H7 (cell line): ENCODE results near the gene MOV10L1. TPM values are rescaled to one million over a fixed set of nuclear protein-coding genes. Genes with fewer than 3 reads are reported as not detected.

Source experiments
- DNase-seq: peaks from one replicate; pipeline ENCODE4 v3.0.0; 2012
- H3K27me3 ChIP-seq: 2 replicates; pipeline ENCODE4 v1.6.0; 2011; ENCODE audit warnings: mild to moderate bottlenecking, low read length; ENCODE audit not compliant: control insufficient read depth, insufficient read depth
- H3K36me3 ChIP-seq: replicated peaks from 2 replicates; pipeline ENCODE4 v1.5.1; 2011; ENCODE audit warnings: low read length; ENCODE audit not compliant: control insufficient read depth, insufficient read depth
- H3K4me3 ChIP-seq: 2 replicates; pipeline ENCODE4 v1.5.1; 2011; ENCODE audit warnings: low read depth, mild to moderate bottlenecking, control low read depth, low read length, moderate library complexity; ENCODE audit not compliant: insufficient read depth
- total RNA-seq: library from RNA; depleted of rRNA; stranded (reverse); fragments of >200 nt; shearing (Covaris generic); gene quantifications from 2 replicates; pipeline ENCODE4 v1.2.3, GENCODE V29; 2014; rRNA removed

The MOV10L1 gene
- total RNA-seq, 1 experiment from 2014 or later, result not detected

GRCh38 chr22:50210378-50211139, 120.8 kb downstream of the MOV10L1 start:
- DNase-seq, result no peak
- no peak overlapping the region for H3K4me3 ChIP-seq
- peaks cover 7% of the 10 kb centered on the region for H3K36me3 ChIP-seq
- H3K27me3 ChIP-seq, result no peaks in the 10 kb centered on the region

GRCh38 chr22:50211147-50211546, 121.3 kb downstream of the MOV10L1 start:
- DNase-seq, result no peak
- Histone ChIP-seq H3K27me3 (no peaks in the 10 kb centered on the region), H3K36me3 (peaks cover 11% of the 10 kb centered on the region), H3K4me3 (no peak overlapping the region)

Other genes with a start within 250 kb of the MOV10L1 start
- 23.1 and 25.0 TPM in 2 replicates for gene ZBED4, start 236.2 kb upstream of the MOV10L1 start, total RNA-seq
- 28.5 and 32.9 TPM in 2 replicates for gene ALG12, start 171.6 kb upstream of the MOV10L1 start, total RNA-seq
- 22.8 and 45.6 TPM in 2 replicates for gene CRELD2, start 171.4 kb upstream of the MOV10L1 start, total RNA-seq
- gene PIM3, start 129.2 kb upstream of the MOV10L1 start, total RNA-seq, result 71.2 and 79.7 TPM in 2 replicates
- gene IL17REL, start 77.2 kb upstream of the MOV10L1 start, total RNA-seq, result 0.04 TPM in 1 of 2 replicates, not detected in the other
- gene TTLL8, start 31.7 kb upstream of the MOV10L1 start, total RNA-seq, result not detected in 2 replicates
- gene MLC1, start 4.6 kb upstream of the MOV10L1 start, total RNA-seq, result 0.14 TPM in 1 of 2 replicates, not detected in the other
- gene PANX2, start 80.7 kb downstream of the MOV10L1 start, total RNA-seq, result 2.2 and 2.6 TPM in 2 replicates
- 83.1 and 84.6 TPM in 2 replicates for gene TRABD, start 95.9 kb downstream of the MOV10L1 start, total RNA-seq
- gene SELENOO, start 111.0 kb downstream of the MOV10L1 start, total RNA-seq, result 27.8 and 29.9 TPM in 2 replicates
- gene TUBGCP6, start 155.0 kb downstream of the MOV10L1 start, total RNA-seq, result 24.0 and 31.6 TPM in 2 replicates
- 15.7 and 22.4 TPM in 2 replicates for gene HDAC10, start 161.3 kb downstream of the MOV10L1 start, total RNA-seq
- gene MAPK12, start 171.7 kb downstream of the MOV10L1 start, total RNA-seq, result 21.2 and 23.8 TPM in 2 replicates
- gene MAPK11, start 180.4 kb downstream of the MOV10L1 start, total RNA-seq, result 1.4 and 2.4 TPM in 2 replicates
- 33.4 and 39.8 TPM in 2 replicates for gene PLXNB2, start 217.6 kb downstream of the MOV10L1 start, total RNA-seq
- 0.52 and 1.1 TPM in 2 replicates for gene DENND6B, start 237.0 kb downstream of the MOV10L1 start, total RNA-seq